PFSK-1 (cell line): Measurements from ENCODE around the gene RLN3.

ENCODE experiments used
- FOXP2 ChIP-seq: optimal IDR thresholded peaks from 2 replicates; pipeline ENCODE3; 2011; ENCODE audit warnings: borderline replicate concordance, control low read depth, inconsistent platforms; ENCODE audit not compliant: insufficient read depth; ENCODE audit errors: extremely low read length, extremely low read depth
- POLR2AphosphoS5 ChIP-seq: IDR thresholded peaks from 2 replicates; pipeline ENCODE4 v1.6.1; 2012; ENCODE audit warnings: low read depth, mild to moderate bottlenecking, control low read depth, low read length, moderate library complexity
- SIN3A ChIP-seq: IDR thresholded peaks from 2 replicates; pipeline ENCODE4 v1.6.1; 2012; ENCODE audit warnings: mild to moderate bottlenecking, low read length, moderate library complexity, borderline replicate concordance; ENCODE audit not compliant: insufficient read depth
- TAF1 ChIP-seq: IDR thresholded peaks from 2 replicates; pipeline ENCODE4 v1.6.1; 2012; ENCODE audit warnings: low read length, control low read depth, borderline replicate concordance; ENCODE audit not compliant: insufficient read depth
- TF ChIP-seq, protein P1 (sequence below), 2 experiments: IDR thresholded peaks; 2 replicates each; pipeline versions ENCODE4 v1.6.1 to v1.8.0; 2011 to 2012; ENCODE audit warnings: low read depth in 2 of 2, low read length in 2 of 2, control low read depth in 1 of 2, inconsistent platforms in 1 of 2, mild to moderate bottlenecking in 1 of 2, moderate library complexity in 1 of 2; ENCODE audit not compliant: insufficient read depth in 1 of 2

Gene RLN3

DNA sequence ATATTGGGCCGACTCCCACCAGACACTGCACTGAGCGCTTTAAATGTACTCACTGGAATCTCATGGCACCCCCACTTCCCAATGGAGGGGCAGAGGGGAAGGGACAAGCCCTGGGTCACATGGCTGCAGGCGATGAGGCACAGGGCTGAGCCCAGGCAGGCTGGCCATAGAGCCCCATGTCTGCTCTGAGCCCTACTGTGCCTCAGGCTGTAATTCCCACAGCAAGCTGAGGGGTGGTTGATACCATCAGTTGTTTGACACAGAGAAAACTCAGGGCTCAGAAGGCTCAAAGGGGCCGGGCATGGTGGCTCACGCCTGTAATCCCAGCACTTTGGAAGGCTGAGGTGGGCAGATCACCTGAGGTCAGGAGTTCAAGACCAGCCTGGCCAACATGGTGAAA lies 46.9 kb upstream of the RLN3 start:
- TF ChIP-seq POLR2AphosphoS5 (no peak), FOXP2 (no peak), SIN3A (no peak), TAF1 (no peak)
- TF ChIP-seq, protein P1, sequence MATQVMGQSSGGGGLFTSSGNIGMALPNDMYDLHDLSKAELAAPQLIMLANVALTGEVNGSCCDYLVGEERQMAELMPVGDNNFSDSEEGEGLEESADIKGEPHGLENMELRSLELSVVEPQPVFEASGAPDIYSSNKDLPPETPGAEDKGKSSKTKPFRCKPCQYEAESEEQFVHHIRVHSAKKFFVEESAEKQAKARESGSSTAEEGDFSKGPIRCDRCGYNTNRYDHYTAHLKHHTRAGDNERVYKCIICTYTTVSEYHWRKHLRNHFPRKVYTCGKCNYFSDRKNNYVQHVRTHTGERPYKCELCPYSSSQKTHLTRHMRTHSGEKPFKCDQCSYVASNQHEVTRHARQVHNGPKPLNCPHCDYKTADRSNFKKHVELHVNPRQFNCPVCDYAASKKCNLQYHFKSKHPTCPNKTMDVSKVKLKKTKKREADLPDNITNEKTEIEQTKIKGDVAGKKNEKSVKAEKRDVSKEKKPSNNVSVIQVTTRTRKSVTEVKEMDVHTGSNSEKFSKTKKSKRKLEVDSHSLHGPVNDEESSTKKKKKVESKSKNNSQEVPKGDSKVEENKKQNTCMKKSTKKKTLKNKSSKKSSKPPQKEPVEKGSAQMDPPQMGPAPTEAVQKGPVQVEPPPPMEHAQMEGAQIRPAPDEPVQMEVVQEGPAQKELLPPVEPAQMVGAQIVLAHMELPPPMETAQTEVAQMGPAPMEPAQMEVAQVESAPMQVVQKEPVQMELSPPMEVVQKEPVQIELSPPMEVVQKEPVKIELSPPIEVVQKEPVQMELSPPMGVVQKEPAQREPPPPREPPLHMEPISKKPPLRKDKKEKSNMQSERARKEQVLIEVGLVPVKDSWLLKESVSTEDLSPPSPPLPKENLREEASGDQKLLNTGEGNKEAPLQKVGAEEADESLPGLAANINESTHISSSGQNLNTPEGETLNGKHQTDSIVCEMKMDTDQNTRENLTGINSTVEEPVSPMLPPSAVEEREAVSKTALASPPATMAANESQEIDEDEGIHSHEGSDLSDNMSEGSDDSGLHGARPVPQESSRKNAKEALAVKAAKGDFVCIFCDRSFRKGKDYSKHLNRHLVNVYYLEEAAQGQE (IDR thresholded peaks at IDR 0.05; ENCODE audit: insufficient read depth in 1 of 2, low read depth in 2 of 2, low read length in 2 of 2) = no peak

DNA sequence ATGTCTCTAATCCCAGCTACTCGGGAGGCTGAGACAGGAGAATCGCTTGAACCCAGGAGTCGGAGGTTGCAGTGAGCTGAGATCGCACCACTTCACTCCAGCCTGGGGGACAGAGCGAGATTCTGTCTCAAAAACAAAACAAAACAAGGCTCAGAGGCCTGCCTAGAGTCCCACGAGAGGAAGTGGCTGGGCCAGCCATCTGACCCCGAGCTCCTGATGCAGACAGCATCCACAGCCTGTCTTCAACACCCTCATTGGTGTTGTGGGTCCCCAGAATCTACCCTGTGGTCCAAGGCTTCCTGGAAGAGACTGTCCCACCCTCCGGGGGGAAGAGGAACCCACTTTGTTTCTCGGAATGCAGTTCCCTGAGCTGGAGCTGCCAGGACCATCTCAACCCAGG lies 46.5 kb upstream of the RLN3 start:
- no peak for TF ChIP-seq TAF1
- TF ChIP-seq, protein P1 (IDR thresholded peaks at IDR 0.05; ENCODE audit: insufficient read depth in 1 of 2, low read depth in 2 of 2, low read length in 2 of 2) = no peak
- no peak for TF ChIP-seq POLR2AphosphoS5
- TF ChIP-seq FOXP2 = no peak
- no peak for TF ChIP-seq SIN3A

DNA sequence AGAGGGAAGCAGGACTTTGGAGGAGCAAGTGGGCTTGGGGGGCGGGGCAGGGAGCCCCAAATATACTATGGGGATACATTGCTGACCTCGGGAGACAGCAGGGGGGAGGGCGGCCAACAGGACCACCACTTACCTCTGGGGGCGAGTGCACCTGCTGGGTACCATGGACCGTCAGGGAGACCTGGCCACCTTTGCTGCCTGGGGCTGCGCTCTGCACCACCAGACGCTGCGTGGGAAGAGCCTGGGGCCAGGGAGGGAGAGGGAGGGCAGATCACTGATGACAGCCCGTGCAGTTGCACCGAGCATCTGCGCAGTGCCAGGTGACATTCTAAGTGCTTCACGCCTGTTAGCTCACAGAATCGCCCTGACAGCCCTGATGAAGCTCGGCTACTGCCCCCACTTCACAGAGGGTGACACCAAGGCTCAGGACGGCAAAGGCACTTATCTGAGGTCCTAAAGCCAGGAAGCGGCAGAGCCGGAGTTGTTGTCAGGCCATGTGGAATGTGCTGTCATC lies 45.9 kb upstream of the RLN3 start:
- TF ChIP-seq, protein P1 (IDR thresholded peaks at IDR 0.05; ENCODE audit: insufficient read depth in 1 of 2, low read depth in 2 of 2, low read length in 2 of 2) = no peak
- TF ChIP-seq FOXP2 = no peak
- no peak for TF ChIP-seq POLR2AphosphoS5
- no peak for TF ChIP-seq SIN3A
- no peak for TF ChIP-seq TAF1

DNA sequence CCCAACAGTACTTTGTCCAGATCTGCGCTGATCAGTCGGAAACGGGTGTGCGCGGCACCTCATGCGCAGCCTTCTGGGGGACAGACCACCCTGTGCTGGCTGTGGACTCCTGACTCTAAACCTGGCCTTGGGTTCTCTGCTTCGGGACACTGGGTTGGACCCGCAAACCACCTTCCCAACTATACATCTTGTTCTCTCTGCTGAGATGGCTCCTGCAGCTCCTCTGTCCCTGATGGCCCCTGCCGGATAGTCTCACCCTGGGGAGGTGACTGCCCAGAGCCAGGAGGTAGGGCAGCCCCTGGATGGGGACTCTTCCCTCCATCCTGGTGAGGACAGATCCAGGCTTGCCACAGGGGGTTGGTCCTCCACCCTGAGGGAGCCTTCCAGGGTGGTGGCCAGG lies 45.2 kb upstream of the RLN3 start:
- TF ChIP-seq FOXP2 (no peak), TAF1 (no peak), POLR2AphosphoS5 (no peak), SIN3A (no peak)
- TF ChIP-seq, protein P1 (IDR thresholded peaks at IDR 0.05; ENCODE audit: insufficient read depth in 1 of 2, low read depth in 2 of 2, low read length in 2 of 2) = no peak

DNA sequence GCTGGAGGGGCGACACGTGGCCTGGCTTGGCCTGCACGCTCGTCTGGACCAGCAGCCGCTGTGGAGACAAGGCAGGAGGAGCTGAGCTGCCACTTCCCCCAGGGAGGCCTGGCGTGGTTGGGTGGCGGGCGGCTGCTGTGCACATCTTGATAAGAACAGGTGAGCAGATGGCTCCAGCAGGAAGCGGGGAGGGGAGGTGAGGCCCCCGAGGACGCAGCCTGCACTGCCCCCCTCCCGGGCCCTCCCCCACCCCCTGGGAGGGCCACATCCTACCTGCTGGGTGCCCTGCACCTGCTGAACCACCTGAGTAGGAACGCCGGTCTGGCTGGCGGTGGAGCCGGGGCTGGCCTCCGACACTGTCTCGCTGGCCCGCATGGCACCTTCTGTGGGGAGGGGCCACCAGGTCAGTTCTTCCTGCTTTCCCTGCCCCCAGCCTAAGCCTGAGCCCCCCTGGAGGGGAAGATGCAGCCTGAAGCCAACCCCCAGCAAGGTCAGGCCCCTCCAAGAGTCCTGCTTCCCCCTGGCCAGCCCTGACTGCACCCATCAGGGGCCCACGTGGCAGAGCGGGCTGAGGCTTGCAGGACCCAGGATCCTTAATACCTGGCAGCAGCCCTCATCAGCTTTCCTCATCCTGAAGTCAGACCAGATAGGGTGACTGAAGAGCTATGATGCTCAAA lies 44.6 kb upstream of the RLN3 start:
- no peak for TF ChIP-seq POLR2AphosphoS5
- TF ChIP-seq, protein P1 (IDR thresholded peaks at IDR 0.05; ENCODE audit: insufficient read depth in 1 of 2, low read depth in 2 of 2, low read length in 2 of 2) = no peak
- no peak for TF ChIP-seq SIN3A
- no peak for TF ChIP-seq TAF1
- no peak for TF ChIP-seq FOXP2
